Central memory CD8-positive, alpha-beta T cell (primary cell): ENCODE results near the gene DTNBP1.
"Not testable (repeated sequence)": the region's sequence is repeated elsewhere in the genome, so short reads cannot be mapped to it uniquely, and the experiment has no call there.

Source experiments
- ATAC-seq: fragments of 150-1000 bp; cut with Tn5 transposase; replicated peaks from 2 replicates; pipeline ENCODE4 v1.10.0; 2022; ENCODE audit warnings: mild to moderate bottlenecking, moderate FRiP score, moderate number of reproducible peaks; ENCODE audit not compliant: poor library complexity, severe bottlenecking; ENCODE audit errors: extremely low read depth
- DNase-seq, 2 donors: peaks; one replicate each; pipeline ENCODE4 v3.0.0; 2021; ENCODE audit warnings: low spot score in 2 of 2
- H3K27ac Mint-ChIP-seq: one replicate; pipeline ENCODE4 v1.8.0; 2022; ENCODE audit warnings: low read depth, mild to moderate bottlenecking, moderate library complexity, mixed read lengths
- H3K27me3 Mint-ChIP-seq: one replicate; pipeline ENCODE4 v1.8.0; 2022; ENCODE audit warnings: mixed read lengths
- H3K36me3 Mint-ChIP-seq: one replicate; pipeline ENCODE4 v1.8.0; 2022; ENCODE audit warnings: mild to moderate bottlenecking, moderate library complexity, mixed read lengths; ENCODE audit not compliant: insufficient read depth
- H3K4me1 Mint-ChIP-seq: one replicate; pipeline ENCODE4 v1.8.0; 2022; ENCODE audit warnings: mixed read lengths
- H3K4me3 Mint-ChIP-seq: one replicate; pipeline ENCODE4 v1.8.0; 2022; ENCODE audit warnings: mild to moderate bottlenecking, moderate library complexity, mixed read lengths
- H3K9me3 Mint-ChIP-seq: one replicate; pipeline ENCODE4 v1.8.0; 2022; ENCODE audit warnings: mixed read lengths

Gene DTNBP1

GRCh38 chr6:15555101-15556038 lies 107.5 kb downstream of the DTNBP1 start:
- H3K27ac Mint-ChIP-seq = no peak overlapping the region
- H3K4me1 Mint-ChIP-seq = peaks cover 44% of the 10 kb centered on the region
- no peak for DNase-seq
- H3K27me3 Mint-ChIP-seq = no peaks in the 10 kb centered on the region
- H3K36me3 Mint-ChIP-seq = no peaks in the 10 kb centered on the region
- no peak overlapping the region for H3K4me3 Mint-ChIP-seq
- H3K9me3 Mint-ChIP-seq = no peaks in the 10 kb centered on the region
- ATAC-seq = no peak

- Mint-ChIP-seq H3K36me3 (no peaks in the 10 kb centered on the region), H3K4me1 (peaks cover 44% of the 10 kb centered on the region), H3K27me3 (no peaks in the 10 kb centered on the region), H3K27ac (no peak overlapping the region), H3K9me3 (no peaks in the 10 kb centered on the region), H3K4me3 (no peak overlapping the region)
- DNase-seq = no peak
- ATAC-seq = no peak
These were observed 108.1 kb downstream of the DTNBP1 start for GRCh38 chr6:15554728-15555100.

GRCh38 chr6:15553736-15554294 lies 109.0 kb downstream of the DTNBP1 start:
- Mint-ChIP-seq H3K4me3 (no peak overlapping the region), H3K36me3 (no peaks in the 10 kb centered on the region), H3K27me3 (no peaks in the 10 kb centered on the region), H3K9me3 (no peaks in the 10 kb centered on the region), H3K4me1 (peaks cover 44% of the 10 kb centered on the region), H3K27ac (no peak overlapping the region)
- ATAC-seq (no peak), DNase-seq (no peak)

GRCh38 chr6:15553031-15553430 lies 109.8 kb downstream of the DTNBP1 start:
- Mint-ChIP-seq H3K27ac (no peak overlapping the region), H3K4me1 (peaks cover 44% of the 10 kb centered on the region), H3K36me3 (no peaks in the 10 kb centered on the region), H3K27me3 (no peaks in the 10 kb centered on the region), H3K9me3 (no peaks in the 10 kb centered on the region), H3K4me3 (no peak overlapping the region)
- DNase-seq (no peak), ATAC-seq (no peak)

GRCh38 chr6:15551798-15552197 lies 111.0 kb downstream of the DTNBP1 start:
- Mint-ChIP-seq H3K27ac (no peak overlapping the region), H3K27me3 (no peaks in the 10 kb centered on the region), H3K9me3 (no peaks in the 10 kb centered on the region), H3K4me3 (no peak overlapping the region), H3K4me1 (peaks cover 46% of the 10 kb centered on the region), H3K36me3 (no peaks in the 10 kb centered on the region)
- DNase-seq (no peak), ATAC-seq (no peak)

GRCh38 chr6:15551262-15551661 lies 111.6 kb downstream of the DTNBP1 start:
- no peak for DNase-seq
- peaks cover 43% of the 10 kb centered on the region for H3K4me1 Mint-ChIP-seq
- no peak for ATAC-seq
- no peaks in the 10 kb centered on the region for H3K36me3 Mint-ChIP-seq
- H3K4me3 Mint-ChIP-seq = no peak overlapping the region
- H3K27ac Mint-ChIP-seq = no peak overlapping the region
- no peaks in the 10 kb centered on the region for H3K9me3 Mint-ChIP-seq
- no peaks in the 10 kb centered on the region for H3K27me3 Mint-ChIP-seq

GRCh38 chr6:15550546-15551123 lies 112.2 kb downstream of the DTNBP1 start:
- Mint-ChIP-seq H3K9me3 (no peaks in the 10 kb centered on the region), H3K36me3 (peaks cover 2% of the 10 kb centered on the region), H3K27ac (peak overlapping the region; percentile 19), H3K4me1 (peaks cover 42% of the 10 kb centered on the region), H3K4me3 (no peak overlapping the region), H3K27me3 (no peaks in the 10 kb centered on the region)
- DNase-seq (no peak), ATAC-seq (no peak)

- peaks cover 32% of the 10 kb centered on the region for H3K4me1 Mint-ChIP-seq
- peaks cover 3% of the 10 kb centered on the region for H3K36me3 Mint-ChIP-seq
- no peak overlapping the region for H3K4me3 Mint-ChIP-seq
- ATAC-seq = no peak
- no peaks in the 10 kb centered on the region for H3K27me3 Mint-ChIP-seq
- no peak overlapping the region for H3K27ac Mint-ChIP-seq
- no peak for DNase-seq
- H3K9me3 Mint-ChIP-seq = no peaks in the 10 kb centered on the region
These were observed 113.5 kb downstream of the DTNBP1 start for GRCh38 chr6:15549371-15549770.

GRCh38 chr6:15547400-15547799 lies 115.4 kb downstream of the DTNBP1 start:
- H3K27me3 Mint-ChIP-seq = no peaks in the 10 kb centered on the region
- peaks cover 26% of the 10 kb centered on the region for H3K4me1 Mint-ChIP-seq
- DNase-seq = no peak
- no peak overlapping the region for H3K27ac Mint-ChIP-seq
- H3K4me3 Mint-ChIP-seq = no peak overlapping the region
- H3K36me3 Mint-ChIP-seq = peaks cover 3% of the 10 kb centered on the region
- ATAC-seq = no peak
- H3K9me3 Mint-ChIP-seq = peaks cover 6% of the 10 kb centered on the region

- Mint-ChIP-seq H3K4me3 (no peak overlapping the region), H3K27me3 (no peaks in the 10 kb centered on the region), H3K36me3 (peaks cover 3% of the 10 kb centered on the region), H3K4me1 (peaks cover 22% of the 10 kb centered on the region), H3K9me3 (peaks cover 6% of the 10 kb centered on the region), H3K27ac (no peak overlapping the region)
- no peak for DNase-seq
- no peak for ATAC-seq
These were observed 116.2 kb downstream of the DTNBP1 start for GRCh38 chr6:15546591-15546990.

GRCh38 chr6:15544321-15544900 lies 118.4 kb downstream of the DTNBP1 start:
- H3K9me3 Mint-ChIP-seq = peaks cover 6% of the 10 kb centered on the region
- H3K36me3 Mint-ChIP-seq = peaks cover 3% of the 10 kb centered on the region
- no peaks in the 10 kb centered on the region for H3K27me3 Mint-ChIP-seq
- ATAC-seq (no peak), DNase-seq (no peak)
- no peak overlapping the region for H3K4me3 Mint-ChIP-seq
- H3K27ac Mint-ChIP-seq = no peak overlapping the region
- H3K4me1 Mint-ChIP-seq = peaks cover 12% of the 10 kb centered on the region

- H3K36me3 Mint-ChIP-seq, H3K4me3 Mint-ChIP-seq, H3K27me3 Mint-ChIP-seq, H3K27ac Mint-ChIP-seq, ATAC-seq, H3K9me3 Mint-ChIP-seq, DNase-seq: not testable (repeated sequence)
- H3K4me1 Mint-ChIP-seq = peaks cover 17% of the 10 kb centered on the region
These were observed 119.4 kb downstream of the DTNBP1 start for GRCh38 chr6:15543332-15543917.
